RWPE1 (cell line): ENCODE results near the gene KCNS3.

Experiments used
- CTCF ChIA-PET: fragments of 350-600 bp; sonication (Branson Sonifier 250); formaldehyde crosslinking; extraction: SDS; loops from one replicate; lab custom pipeline; 2021; lab: Yijun Ruan, JAX
- POLR2A ChIA-PET: fragments of 400-600 bp; formaldehyde crosslinking; extraction: SDS; loops from one replicate; lab custom pipeline; 2020; ENCODE audit warnings: antibody characterized with exemption; ENCODE audit not compliant: low non-redundant PET; lab: Yijun Ruan, JAX
- DNase-seq: peaks from one replicate; pipeline ENCODE4 v3.0.0; 2012; ENCODE audit warnings: low spot score
- H3K27ac ChIP-seq: fragments of 450-650 bp; 2 replicates; pipeline ENCODE4 v1.5.1; 2017
- TF ChIP-seq, protein P1 (sequence below): fragments of 450-650 bp; conservative IDR thresholded peaks from 2 replicates; pipeline ENCODE4 v1.5.1; 2017; ENCODE audit warnings: low read depth, mild to moderate bottlenecking

The KCNS3 gene

DNA sequence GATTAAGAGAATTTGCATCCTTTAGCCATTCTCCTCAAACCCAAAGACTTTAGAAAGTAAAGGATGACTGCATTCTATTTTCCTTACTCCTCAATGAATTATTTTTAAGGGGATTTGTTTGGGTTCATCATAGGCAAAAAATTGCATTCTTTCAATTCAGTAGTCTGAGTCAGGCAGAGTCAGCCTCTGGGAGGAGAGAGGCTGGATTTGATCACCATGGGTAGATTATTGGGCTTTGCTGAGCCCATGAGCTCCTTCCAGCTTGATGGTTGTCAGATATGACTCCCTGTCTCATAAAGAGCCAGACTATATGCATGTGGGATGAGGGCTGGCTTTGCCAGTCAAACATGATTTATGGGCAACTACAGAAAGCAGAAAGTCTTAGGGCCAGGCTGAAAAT is 101.2 kb downstream of the KCNS3 start:
- ChIA-PET POLR2A (no interaction called here), CTCF (no interaction called here)
- TF ChIP-seq, protein P1, sequence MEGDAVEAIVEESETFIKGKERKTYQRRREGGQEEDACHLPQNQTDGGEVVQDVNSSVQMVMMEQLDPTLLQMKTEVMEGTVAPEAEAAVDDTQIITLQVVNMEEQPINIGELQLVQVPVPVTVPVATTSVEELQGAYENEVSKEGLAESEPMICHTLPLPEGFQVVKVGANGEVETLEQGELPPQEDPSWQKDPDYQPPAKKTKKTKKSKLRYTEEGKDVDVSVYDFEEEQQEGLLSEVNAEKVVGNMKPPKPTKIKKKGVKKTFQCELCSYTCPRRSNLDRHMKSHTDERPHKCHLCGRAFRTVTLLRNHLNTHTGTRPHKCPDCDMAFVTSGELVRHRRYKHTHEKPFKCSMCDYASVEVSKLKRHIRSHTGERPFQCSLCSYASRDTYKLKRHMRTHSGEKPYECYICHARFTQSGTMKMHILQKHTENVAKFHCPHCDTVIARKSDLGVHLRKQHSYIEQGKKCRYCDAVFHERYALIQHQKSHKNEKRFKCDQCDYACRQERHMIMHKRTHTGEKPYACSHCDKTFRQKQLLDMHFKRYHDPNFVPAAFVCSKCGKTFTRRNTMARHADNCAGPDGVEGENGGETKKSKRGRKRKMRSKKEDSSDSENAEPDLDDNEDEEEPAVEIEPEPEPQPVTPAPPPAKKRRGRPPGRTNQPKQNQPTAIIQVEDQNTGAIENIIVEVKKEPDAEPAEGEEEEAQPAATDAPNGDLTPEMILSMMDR = no peak
- no peak for DNase-seq
- H3K27ac ChIP-seq = no peak overlapping the region

DNA sequence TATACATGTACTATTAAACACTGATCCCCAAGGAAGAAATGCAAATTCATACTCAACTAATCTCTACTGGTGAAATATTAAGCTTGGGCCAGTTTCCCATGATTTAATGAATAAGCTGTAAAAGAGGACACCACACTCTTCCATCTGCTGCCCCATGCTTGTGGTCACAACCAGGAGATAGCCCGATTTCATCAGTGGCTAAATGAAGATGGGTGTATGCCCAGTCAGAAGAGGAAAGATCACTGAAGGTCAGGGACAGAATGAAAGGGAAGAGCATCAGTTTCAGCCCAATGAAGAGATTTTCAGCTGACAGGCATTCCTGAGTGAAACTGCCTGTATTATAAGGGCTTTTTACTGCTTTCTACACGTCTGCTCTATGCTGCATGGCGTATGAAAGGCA is 103.5 kb downstream of the KCNS3 start:
- no peak for DNase-seq
- ChIA-PET CTCF (interaction anchor here (0.7 kb wide), 1 partner anchor 573 kb away, joined by 3 read pairs; no protein-coding TSS in a partner anchor), POLR2A (no interaction called here)
- no peak overlapping the region for H3K27ac ChIP-seq
- TF ChIP-seq, protein P1 = no peak
